PFSK-1 (cell line): ENCODE data around the gene CMIP.

ENCODE experiments used
- POLR2AphosphoS5 ChIP-seq: IDR thresholded peaks from 2 replicates; pipeline ENCODE4 v1.6.1; 2012; ENCODE audit warnings: low read depth, mild to moderate bottlenecking, control low read depth, low read length, moderate library complexity
- SIN3A ChIP-seq: IDR thresholded peaks from 2 replicates; pipeline ENCODE4 v1.6.1; 2012; ENCODE audit warnings: mild to moderate bottlenecking, low read length, moderate library complexity, borderline replicate concordance; ENCODE audit not compliant: insufficient read depth
- TAF1 ChIP-seq: IDR thresholded peaks from 2 replicates; pipeline ENCODE4 v1.6.1; 2012; ENCODE audit warnings: low read length, control low read depth, borderline replicate concordance; ENCODE audit not compliant: insufficient read depth

GRCh38 chr16:81597079-81597658 is 152.6 kb downstream of the CMIP start:
- no peak for TF ChIP-seq TAF1
- no peak for TF ChIP-seq POLR2AphosphoS5
- TF ChIP-seq SIN3A, result no peak
